ENCODE results near the gene GALNT9.

Gene GALNT9

DNA sequence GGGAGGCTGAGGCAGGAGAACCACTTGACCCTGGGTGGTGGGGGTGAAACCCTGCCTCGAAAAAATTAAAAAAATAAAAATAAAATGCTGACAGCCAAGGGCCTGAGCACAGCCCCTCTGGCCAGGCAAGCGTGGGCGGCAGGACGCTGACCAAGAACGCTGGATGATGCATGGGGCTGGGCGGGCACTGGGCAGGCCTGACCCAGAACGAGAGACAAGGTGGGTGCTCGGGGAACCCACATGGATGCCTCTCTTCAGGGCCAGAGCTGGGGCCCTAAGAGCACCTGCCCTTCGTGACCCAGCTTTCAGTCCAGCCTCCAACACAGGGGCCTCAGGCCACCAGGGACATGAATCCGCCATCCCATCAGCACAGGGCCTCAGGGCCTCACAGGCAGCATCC is 11.3 kb downstream of the GALNT9 start:
- no peak for DNase-seq
- in situ Hi-C loops (cut with MboI; ENCODE audit: low pct_unique_long_range_greater_than_20kb, low sequenced_read_pairs), result no loop called here

DNA sequence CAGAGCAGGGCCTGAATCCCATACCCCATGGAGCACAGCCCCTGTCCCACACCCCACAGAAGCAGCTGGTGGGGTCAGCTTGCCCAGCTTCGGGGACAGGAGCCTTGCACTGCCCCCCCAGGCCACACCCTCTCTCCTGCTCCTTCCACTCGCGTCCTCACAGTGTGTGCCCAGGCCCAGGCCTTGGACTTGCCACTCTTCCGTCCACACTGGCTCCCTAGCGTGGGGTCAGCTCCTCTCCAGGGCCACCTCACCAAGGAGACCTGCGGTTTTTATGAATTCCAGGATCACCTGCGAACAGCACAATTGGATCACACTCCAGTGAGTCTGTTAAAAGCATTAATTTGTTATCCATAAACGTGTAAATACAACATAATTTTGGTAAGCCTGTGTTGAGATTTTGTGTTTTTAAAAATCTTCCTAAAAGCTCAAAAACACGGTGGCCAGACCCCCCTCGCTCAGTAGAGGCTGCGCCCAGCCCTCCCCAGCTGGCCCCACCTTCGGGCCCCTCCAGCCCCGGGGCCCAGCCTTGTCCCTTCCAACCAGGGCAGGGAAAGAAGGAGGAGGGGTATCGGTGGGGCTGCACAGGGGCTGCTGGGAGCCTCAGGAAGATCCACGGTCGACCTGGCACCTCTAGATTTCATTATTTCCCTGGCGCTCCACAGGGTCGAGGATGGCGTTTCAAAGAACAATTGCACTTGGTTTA is 12.0 kb downstream of the GALNT9 start:
- in situ Hi-C loops (cut with MboI; ENCODE audit: low pct_unique_long_range_greater_than_20kb, low sequenced_read_pairs), result no loop called here
- DNase-seq, result no peak

DNA sequence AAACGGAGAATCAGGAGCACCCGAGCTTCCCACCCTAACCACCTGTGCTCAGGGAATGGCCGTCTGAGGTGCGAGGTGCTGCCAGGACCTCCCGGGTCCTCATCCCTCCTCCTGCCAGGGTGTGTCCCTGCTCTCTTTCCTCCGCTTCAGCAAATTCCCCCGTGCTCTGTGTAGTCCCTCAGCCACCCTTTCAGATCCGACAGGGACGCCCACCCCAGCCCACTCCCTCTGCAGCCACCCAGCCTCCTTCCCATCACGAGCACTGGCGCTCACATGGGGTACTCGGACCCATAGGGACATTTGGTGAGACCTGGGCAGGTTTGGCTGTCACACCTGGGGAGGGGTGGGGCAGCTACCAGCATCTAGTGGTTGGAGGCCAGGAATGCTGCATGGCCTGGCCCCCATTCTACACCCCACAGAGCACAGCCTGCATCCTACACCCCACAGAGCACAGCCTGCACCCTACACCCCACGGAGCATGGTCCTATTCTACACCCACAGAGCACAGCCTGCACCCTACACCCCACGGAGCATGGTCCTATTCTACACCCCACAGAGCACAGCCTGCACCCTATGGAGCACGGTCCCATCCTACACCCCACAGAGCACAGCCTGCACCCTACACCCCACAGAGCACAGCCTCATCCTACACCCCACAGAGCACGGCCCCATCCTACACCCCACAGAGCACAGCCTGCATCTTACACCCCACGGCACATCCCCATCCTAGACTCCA is 12.7 kb downstream of the GALNT9 start:
- in situ Hi-C loops (cut with MboI; ENCODE audit: low pct_unique_long_range_greater_than_20kb, low sequenced_read_pairs), result no loop called here
- DNase-seq, result no peak

DNA sequence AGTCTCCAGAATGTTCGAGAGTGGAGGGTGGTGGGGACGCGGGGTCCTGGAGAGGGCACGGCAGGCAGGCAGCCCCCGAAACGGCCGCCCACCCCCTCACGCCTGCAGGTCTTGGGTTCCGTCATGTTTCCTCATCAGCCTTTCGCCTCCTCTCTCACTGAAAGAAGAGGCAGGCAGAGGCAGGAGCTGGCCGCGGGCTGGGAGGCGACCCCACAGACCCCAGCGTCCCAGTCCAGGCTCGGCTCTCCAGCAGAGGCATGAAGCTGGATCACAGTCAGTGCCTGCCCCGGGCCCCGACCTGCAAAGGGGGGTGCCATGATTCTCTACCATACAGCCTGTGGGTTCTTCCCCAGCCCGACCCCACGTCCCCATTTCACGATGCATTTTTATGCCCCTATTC is 13.4 kb downstream of the GALNT9 start:
- in situ Hi-C loops (cut with MboI; ENCODE audit: low pct_unique_long_range_greater_than_20kb, low sequenced_read_pairs), result no loop called here
- DNase-seq, result no peak

DNA sequence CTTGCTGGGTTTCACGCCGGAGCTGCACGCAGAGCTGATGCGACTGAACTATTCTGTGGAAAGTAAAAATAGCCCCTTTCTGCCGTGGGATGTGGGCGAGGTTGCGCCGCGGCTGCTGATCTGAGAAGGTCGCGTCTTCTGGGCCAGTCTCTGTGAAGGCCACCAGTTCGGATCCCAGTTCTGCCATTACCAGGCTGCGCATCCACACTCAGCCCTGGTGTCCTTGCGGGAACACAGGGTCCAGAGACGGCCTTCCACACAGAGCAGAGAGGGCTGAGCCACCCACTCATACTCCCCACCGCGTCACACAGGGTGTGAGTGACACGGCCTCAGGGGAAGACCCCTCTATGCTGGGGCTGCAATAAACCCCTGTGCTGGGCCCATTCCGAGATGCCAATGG is 13.9 kb downstream of the GALNT9 start:
- DNase-seq, result no peak
- in situ Hi-C loops (cut with MboI; ENCODE audit: low pct_unique_long_range_greater_than_20kb, low sequenced_read_pairs), result no loop called here

DNA sequence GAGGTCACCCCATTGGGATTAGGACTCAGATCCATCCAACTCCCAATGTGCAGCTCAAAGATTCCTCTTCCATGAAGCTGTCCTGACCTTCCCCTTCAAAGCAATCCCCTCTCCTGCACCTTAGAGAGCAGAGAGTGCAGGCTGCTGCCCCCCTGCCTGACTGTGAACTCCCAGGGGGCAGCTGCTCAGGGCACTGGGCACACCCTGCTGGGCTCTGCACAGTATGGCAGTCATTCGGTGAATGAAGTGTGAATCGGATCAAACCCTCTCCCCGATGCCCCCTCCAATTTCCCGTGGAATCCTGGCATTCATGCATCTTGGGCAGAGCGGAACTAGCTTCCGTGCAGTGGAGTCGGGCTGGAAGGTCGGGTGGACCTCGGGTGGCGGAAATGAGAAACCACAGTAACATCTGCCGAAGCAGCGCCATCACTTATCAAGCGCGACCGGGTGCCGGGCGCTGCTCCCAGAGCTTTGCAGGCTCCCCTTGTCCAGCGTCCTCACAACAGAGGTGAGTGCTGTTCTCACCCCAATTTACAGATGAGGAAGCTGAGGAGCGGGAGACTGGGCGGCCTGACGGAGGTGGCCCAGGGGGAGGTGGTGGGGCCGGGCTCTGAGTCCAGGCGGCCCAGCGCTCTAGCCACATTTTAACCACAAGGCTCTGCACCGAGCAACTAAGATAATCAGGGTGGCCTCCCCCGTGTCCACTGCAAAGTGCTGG is 14.7 kb downstream of the GALNT9 start:
- in situ Hi-C loops (cut with MboI; ENCODE audit: low pct_unique_long_range_greater_than_20kb, low sequenced_read_pairs), result no loop called here
- no peak for DNase-seq

DNA sequence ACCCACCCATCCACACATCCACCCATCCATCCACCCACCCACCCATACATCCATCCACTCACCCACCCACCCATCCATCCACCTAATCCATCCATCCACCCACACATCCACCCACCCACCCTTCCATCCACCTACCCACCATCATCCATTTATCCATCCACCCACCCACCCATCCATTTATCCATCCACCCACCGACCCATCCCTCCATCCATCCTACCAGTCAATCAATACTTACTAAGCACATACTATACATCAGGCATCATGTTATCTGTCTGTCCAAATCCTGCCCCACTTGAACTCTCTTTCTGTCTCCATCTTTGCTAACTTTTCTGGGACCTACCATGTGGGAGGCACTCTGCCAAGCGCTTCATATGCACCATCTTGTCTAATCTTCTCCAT is 15.4 kb downstream of the GALNT9 start:
- in situ Hi-C loops (cut with MboI; ENCODE audit: low pct_unique_long_range_greater_than_20kb, low sequenced_read_pairs), result no loop called here
- DNase-seq, result no peak

DNA sequence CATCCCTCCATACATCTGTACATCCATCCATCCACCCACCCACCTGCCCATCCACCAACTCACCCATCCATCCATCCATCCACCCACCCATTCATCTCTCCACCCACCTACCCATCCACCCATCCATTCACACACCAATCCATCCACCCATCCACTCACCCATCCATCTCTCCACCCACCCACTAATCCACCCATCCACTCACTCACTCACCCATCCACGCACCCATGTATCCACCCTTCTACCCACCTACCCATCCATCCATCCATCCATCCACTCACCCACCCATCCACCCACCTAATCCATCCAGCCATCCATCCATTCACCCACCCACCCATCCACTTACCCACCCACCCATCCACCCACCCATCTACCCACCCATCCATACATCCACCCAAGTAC is 16.2 kb downstream of the GALNT9 start:
- no peak for DNase-seq
- in situ Hi-C loops (cut with MboI; ENCODE audit: low pct_unique_long_range_greater_than_20kb, low sequenced_read_pairs), result no loop called here

DNA sequence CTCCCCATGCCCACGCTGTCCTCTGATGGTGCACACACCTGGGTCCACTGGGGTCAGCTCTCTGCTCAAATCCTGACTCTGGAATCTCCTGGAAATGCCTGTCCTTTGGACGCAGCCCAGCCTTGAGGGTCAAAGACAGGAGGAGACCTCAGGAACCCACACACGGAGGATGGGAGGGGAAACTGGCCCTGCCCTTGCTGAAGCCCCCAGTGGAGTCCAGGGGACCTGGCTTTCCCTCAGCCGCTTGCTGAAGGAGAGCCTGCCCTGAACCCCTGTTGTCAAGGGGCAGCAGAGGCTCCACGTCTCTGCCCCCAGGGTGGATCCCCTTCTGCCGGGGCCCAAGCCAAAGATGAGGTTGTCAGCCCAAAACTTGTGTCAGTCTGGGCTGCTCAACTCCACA is 16.9 kb downstream of the GALNT9 start:
- no peak for DNase-seq
- in situ Hi-C loops (cut with MboI; ENCODE audit: low pct_unique_long_range_greater_than_20kb, low sequenced_read_pairs), result no loop called here

DNA sequence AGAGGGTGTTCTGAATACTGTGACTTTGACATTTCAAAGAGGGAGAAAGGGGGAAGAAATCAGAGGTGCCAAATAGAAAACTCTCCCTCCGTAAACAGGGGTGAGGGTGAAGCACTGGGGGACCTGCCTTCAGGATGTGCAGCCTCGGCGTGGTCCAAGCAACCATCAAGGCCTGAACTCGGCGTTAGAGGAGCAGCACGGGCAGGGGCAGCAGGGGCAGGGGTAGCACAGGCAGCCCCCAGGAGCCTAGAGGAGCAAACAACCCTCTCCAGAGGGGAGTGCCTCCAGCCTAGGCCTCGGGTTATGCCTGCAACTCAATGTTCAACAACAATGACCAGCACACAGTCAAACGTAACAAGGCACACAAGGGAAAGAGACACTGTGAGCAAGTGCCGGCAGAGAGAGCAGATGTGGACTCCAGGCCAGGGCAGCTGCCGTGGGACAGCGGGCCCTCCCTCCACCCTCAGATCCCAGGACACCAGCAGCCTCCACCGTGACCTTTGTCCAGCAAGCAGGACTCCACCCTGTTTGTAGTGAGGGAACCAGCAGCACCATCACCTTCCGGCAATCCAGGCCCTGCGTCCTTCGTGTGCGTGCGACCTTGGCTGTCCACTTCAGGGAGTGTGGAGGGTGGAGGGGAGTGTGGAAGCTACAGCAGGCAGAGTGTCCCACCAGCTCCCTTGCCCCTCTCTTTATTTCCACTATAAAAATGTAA is 18.0 kb downstream of the GALNT9 start:
- in situ Hi-C loops (cut with MboI; ENCODE audit: low pct_unique_long_range_greater_than_20kb, low sequenced_read_pairs), result no loop called here
- DNase-seq, result no peak

DNA sequence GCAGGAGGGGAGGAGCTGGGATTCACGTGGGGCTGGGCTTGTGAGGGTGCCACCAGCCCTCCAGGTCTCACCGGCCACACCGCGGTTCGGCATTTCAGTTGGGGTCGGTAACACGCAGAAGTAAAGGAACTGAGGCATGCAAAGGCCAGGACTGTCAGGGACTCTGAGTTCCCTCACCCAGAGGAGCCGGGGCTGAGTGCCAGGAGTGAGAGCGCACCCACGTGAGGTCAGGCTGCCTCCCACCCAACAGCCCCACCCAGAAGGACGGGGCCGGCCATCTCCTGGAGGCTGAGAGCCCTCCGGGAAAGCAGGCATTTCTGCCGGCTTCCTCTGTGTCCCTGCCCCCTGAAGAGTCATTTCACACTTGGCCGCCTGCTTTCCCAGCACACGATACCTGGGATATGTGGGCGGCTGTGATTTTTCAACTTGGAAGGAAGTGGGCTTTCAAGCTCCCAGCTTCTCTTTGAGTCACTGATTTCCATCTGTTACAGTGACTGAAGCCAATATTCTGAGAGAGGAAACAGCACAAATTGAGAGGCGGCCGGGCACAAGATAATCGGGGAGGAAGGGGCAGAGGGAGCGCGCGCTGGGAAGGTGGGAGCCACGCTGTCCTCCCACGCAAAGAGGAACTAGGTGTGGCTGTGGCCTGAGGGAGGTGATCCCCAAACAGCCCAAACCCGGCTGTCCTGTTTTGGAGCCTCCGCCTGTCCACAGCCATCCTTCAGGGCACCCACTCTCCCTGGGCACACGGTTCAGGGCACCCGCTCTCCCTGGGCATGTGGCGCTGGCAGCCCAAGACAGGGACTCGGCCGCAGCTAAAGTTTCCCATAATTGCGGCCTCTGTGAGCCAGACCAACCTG is 19.0 kb downstream of the GALNT9 start:
- no peak for DNase-seq
- in situ Hi-C loops (cut with MboI; ENCODE audit: low pct_unique_long_range_greater_than_20kb, low sequenced_read_pairs), result no loop called here

DNA sequence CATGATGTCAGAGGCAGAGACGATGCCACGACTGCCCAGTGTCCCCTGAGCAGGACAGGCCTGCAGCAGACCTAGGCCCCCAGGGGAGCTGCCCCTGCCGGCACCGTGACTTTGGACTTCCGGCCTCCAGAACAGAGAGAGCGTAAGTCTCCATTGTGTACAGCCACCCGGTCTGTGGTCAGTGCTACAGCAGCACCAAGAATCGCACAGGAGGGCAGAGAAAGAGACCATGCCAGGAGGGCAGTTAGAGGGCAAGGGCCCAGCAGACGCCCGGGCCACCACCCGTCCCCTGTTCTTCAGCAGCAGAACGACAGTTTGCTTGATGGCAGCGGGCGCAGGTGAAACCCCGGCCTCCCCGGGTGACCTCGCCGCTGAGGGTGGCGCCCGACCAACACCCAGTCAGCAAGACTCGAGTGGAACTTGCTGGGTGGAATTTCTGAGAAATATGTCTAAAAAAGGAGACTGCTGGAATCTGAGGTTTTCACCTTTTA is 19.7 kb downstream of the GALNT9 start:
- DNase-seq, result no peak
- in situ Hi-C loops (cut with MboI; ENCODE audit: low pct_unique_long_range_greater_than_20kb, low sequenced_read_pairs), result no loop called here

DNA sequence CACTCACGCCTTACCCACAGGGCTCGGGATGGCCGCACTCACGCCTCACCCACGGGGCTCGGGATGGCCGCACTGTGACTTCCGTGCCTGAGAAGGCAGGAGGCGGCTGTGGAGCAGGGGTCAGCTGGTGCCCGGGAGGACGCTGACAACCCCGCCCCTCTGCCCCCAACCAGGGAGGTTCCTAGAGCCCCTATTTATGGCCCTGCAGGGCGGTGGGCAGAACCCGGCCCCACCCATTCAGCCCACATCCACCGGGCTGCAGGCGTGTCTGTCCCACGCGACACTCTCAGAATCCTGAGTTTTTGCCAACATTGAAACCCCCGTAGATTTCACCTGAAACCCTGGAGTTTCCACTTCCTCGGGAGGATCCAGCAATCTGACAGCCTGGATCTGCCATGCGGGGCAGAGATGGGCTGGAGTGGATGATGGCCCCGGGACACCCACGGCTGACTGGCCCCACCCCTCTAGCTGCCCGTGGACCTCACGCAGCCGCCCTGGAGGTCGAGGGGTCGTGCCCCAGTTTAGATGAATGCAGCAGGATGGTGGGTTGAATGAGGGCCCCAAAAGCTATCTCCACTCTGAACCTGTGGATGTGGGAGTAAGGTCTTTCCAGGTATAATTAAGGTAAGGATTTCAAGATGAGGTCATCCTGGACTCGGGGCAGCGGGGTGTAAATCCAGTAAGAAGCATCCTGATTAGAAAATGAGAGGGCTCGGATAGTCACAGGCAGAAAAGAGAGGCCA is 20.4 kb downstream of the GALNT9 start:
- DNase-seq, result no peak
- in situ Hi-C loops (cut with MboI; ENCODE audit: low pct_unique_long_range_greater_than_20kb, low sequenced_read_pairs), result no loop called here

DNA sequence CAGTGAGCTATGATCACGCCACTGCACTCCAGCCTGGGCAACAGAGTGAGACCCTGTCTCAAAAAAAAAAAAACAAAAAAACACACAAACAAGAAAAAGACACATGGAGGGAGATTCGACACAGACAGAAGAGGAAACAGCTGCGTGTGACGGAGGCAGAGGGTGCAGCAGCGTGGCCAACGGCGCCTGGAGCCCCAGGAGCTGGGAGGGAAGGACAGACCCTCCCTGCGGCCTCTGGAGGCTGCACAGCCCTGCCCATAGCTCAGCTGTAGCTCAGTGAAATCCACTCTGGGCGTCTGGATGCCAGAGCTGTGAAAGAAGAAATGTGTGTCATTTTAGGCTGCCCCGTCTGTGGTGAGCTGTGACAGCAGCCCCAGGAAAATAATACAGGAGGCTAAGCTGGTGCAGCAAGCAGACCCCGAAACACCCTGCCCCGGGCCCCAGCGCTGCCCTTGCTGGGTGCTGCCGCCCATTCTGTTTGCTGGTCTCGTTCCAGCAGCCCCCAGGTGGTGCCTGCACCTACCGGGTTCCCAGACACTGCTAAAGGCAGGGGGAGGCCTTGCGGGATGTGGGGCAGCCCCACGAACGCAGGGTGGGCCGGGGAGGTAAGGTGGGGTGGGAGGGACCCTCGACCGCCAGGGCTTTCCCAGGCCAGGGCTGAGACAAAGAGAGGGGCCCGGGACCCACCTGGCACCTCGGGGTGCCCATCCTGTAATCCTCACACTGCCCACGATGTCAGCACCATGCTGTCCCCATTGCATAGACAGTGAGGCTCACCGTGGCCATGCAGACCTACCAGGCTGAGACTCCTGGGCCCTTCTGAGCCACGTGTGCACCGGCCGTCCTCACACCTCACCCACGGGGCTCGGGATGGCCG is 21.2 kb downstream of the GALNT9 start:
- DNase-seq, result no peak
- in situ Hi-C loops (cut with MboI; ENCODE audit: low pct_unique_long_range_greater_than_20kb, low sequenced_read_pairs), result no loop called here

DNA sequence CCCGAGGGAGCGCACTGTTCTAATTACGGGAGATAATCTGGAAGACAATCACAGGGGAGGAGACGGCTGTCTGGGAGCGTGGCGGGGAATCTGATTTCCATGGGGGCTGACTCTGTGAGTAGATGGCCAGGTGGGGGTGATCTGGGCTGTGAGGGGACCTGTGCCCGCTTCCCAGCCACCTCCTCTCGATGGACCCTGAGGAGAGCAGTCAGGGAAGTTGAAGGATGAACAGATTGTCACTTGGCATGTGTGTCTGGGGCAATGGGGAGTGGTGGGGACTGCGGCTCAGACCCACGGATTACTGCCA is 22.6 kb downstream of the GALNT9 start:
- in situ Hi-C loops (cut with MboI; ENCODE audit: low pct_unique_long_range_greater_than_20kb, low sequenced_read_pairs), result no loop called here
- no peak for DNase-seq

DNA sequence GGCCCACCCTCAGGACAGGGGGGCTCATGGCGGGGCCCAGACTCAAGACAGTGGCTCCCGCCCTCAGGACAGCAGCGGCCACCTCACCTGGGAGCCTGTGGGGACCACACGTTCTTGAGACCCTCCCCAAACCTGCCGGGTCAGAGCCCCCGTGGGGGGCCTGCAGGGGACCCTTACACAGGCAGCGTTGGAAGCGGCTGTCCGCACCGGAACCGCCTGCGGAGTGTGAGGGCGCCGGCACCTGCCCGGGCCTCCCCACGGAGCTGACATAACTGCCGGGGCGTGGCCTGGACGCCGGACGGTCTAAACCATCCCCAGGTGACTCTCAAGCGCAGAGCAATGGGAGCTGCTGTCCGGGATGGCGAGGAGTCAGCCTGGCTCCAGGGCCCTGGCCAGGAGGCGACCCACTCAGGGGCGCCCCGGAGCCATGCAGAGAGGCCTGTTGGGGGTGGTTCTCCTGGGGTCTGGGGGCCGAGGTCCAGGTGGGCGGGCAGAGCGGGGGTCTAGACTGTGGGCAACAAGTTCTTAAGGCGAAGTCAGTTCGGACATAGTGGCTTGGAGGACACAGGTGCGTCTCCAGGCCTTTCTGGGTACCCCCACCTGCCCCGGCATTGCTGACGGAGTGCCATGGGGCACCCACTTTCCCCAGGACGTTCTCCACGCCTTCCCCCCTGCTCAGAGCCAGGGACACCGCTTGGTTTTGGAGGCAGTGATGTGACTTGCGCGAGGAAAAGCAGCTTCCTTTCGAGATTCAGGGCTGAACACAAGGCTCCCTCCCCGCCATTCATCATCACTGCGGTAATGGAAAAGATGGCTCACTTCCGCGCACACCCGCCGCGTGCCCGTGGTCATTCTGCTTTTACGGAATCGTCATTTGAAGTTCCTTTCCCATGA is 23.2 kb downstream of the GALNT9 start:
- no peak for DNase-seq
- in situ Hi-C loops (cut with MboI; ENCODE audit: low pct_unique_long_range_greater_than_20kb, low sequenced_read_pairs), result no loop called here
